Embryonic facial prominence (tissue), 1 donor: ENCODE measurements around the gene PABPC1L.
A peak's percentile ranks its signal among the peaks of the same experiment; 100 is the strongest.

Experiments
- DNase-seq: peaks from one replicate; pipeline ENCODE4 v3.0.0-alpha.2; 2016; ENCODE audit errors: extremely low spot score

Gene PABPC1L

GRCh38 chr20:44966030-44966961 lies 56.4 kb downstream of the PABPC1L start, which contains the start of gene STK4:
Gene STK4, plus strand, starts transcription at chr20:44966512. Its CDS starts 57 bp downstream, at chr20:44966569.
- peak; percentile 91 for DNase-seq

GRCh38 chr20:44967207-44967807 lies 57.4 kb downstream of the PABPC1L start:
- DNase-seq = no peak

GRCh38 chr20:44969300-44969894 lies 59.5 kb downstream of the PABPC1L start:
- no peak for DNase-seq

- DNase-seq = no peak
Observed at GRCh38 chr20:44970243-44970757, 60.4 kb downstream of the PABPC1L start.

GRCh38 chr20:44973053-44973452 lies 63.2 kb downstream of the PABPC1L start:
- DNase-seq = no peak

GRCh38 chr20:44976698-44977097 lies 66.8 kb downstream of the PABPC1L start:
- no peak for DNase-seq

GRCh38 chr20:44979090-44979621 lies 69.3 kb downstream of the PABPC1L start:
- DNase-seq = no peak

- no peak for DNase-seq
Observed at GRCh38 chr20:44981736-44982406, 72.0 kb downstream of the PABPC1L start.

GRCh38 chr20:44983093-44983674 lies 73.3 kb downstream of the PABPC1L start:
- DNase-seq = no peak

- DNase-seq = no peak
Observed at GRCh38 chr20:44988631-44989171, 78.8 kb downstream of the PABPC1L start.
